Ovary (tissue), 3 donors: ENCODE measurements around the gene CLTRN.

Experiments
- POLR2A ChIP-seq: fragments of 450-650 bp; IDR thresholded peaks from one replicate; pipeline ENCODE4 v1.6.1; 2017; ENCODE audit warnings: antibody characterized with exemption, mild to moderate bottlenecking, moderate library complexity
- TF ChIP-seq, protein P1 (sequence below), 3 donors: fragments of 450-650 bp in 2 of 3; fragments of 200-600 bp in 1 of 3; IDR thresholded peaks; one replicate each; pipeline versions ENCODE4 v1.5.1 to v1.8.0; 2016 to 2022; ENCODE audit warnings: antibody characterized with exemption in 3 of 3, mild to moderate bottlenecking in 1 of 3
- donor health status: DM: no; HTN: no; CAD: no.

DNA sequence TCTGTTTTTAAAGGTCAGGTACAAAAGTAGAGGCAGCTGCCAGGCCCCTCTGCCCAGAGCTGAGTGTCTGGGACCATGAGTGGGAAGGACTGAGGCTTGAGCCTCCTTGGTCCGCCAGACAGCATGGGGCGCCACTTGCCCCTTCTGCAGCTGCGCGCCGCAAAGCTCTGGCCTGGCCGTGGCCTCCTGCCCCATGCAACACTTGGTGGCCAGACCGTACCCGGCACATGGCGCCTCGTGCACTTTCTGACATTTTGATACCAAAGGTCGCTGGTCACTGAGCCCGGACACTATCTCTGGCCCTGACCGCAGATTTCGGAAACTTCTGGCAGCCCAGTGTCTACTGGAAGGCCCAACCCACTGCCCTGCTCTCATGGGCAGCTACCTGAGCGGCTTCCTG, 18.6 kb downstream of the CLTRN start:
- TF ChIP-seq, protein P1, sequence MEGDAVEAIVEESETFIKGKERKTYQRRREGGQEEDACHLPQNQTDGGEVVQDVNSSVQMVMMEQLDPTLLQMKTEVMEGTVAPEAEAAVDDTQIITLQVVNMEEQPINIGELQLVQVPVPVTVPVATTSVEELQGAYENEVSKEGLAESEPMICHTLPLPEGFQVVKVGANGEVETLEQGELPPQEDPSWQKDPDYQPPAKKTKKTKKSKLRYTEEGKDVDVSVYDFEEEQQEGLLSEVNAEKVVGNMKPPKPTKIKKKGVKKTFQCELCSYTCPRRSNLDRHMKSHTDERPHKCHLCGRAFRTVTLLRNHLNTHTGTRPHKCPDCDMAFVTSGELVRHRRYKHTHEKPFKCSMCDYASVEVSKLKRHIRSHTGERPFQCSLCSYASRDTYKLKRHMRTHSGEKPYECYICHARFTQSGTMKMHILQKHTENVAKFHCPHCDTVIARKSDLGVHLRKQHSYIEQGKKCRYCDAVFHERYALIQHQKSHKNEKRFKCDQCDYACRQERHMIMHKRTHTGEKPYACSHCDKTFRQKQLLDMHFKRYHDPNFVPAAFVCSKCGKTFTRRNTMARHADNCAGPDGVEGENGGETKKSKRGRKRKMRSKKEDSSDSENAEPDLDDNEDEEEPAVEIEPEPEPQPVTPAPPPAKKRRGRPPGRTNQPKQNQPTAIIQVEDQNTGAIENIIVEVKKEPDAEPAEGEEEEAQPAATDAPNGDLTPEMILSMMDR (IDR thresholded peaks at IDR 0.05) = no peak
- no peak for TF ChIP-seq POLR2A
